K562 (cell line): ENCODE results near the gene HSDL1. TPM values are rescaled to one million over a fixed set of nuclear protein-coding genes. Genes with fewer than 3 reads are reported as not detected.

Experiments
- DPF2 ChIP-seq: fragments of 450-650 bp; IDR thresholded peaks from 2 replicates; pipeline ENCODE4 v1.6.1; 2016
- FOXA1 ChIP-seq: fragments of 450-650 bp; IDR thresholded peaks from 2 replicates; pipeline ENCODE4 v1.6.1; 2016; ENCODE audit warnings: mild to moderate bottlenecking, borderline replicate concordance
- GABPA ChIP-seq: fragments of 200-800 bp; sonication (Bioruptor generic); conservative IDR thresholded peaks from 2 replicates; pipeline ENCODE4 v1.6.1; 2016; ENCODE audit warnings: low read depth, missing genetic modification characterization, missing compliant biosample characterization
- KLF16 ChIP-seq: IDR thresholded peaks from 2 replicates; pipeline ENCODE4 v1.6.1; 2016; ENCODE audit warnings: antibody characterized with exemption
- NUFIP1 ChIP-seq: fragments of 450-650 bp; IDR thresholded peaks from 2 replicates; pipeline ENCODE4 v1.6.1; 2018; ENCODE audit not compliant: partially characterized antibody
- PHB ChIP-seq: fragments of 250-450 bp; sonication (Bioruptor Pico); IDR thresholded peaks from 2 replicates; pipeline ENCODE4 v1.5.0; 2021
- SREBF1 ChIP-seq: fragments of 150-350 bp; IDR thresholded peaks from 2 replicates; pipeline ENCODE4 v1.6.1; 2014; ENCODE audit warnings: antibody characterized with exemption, low read depth, low read length, borderline replicate concordance
- polyA plus RNA-seq, 8 experiments: library from polyadenylated mRNA; depleted of rRNA in 4 of 8; stranded (reverse) in 5 of 8; unstranded in 3 of 8; fragments of >200 nt; fragmentation: Nextera tagmentation in 2 of 8; fragmentation: Illumina TruSeq in 1 of 8; extraction: Ambion mirVana in 2 of 8; extraction: Trizol in 1 of 8; gene quantifications; 2 replicates each; pipeline versions ENCODE4 v1.2.1 to v1.2.3, GENCODE V29; 2011 to 2014; ENCODE audit warnings: inconsistent platforms in 1 of 8, missing spikeins in 1 of 8
- total RNA-seq, 7 experiments: library from RNA; depleted of rRNA in 6 of 7; stranded (reverse); fragments of >200 nt in 6 of 7; fragmentation: Illumina TruSeq in 2 of 7; extraction: Trizol in 2 of 7; gene quantifications; 2 replicates each; pipeline versions ENCODE4 v1.2.1 to v1.2.3, GENCODE V29; 2011 to 2021; ENCODE audit warnings: low replicate concordance in 1 of 7
- TF ChIP-seq, protein P1 (sequence below), 2 experiments: IDR thresholded peaks in 1 of 2; conservative IDR thresholded peaks in 1 of 2; 2 replicates each; pipeline ENCODE4 v1.6.1; 2016; ENCODE audit warnings: low read depth in 2 of 2, mild to moderate bottlenecking in 1 of 2, missing compliant biosample characterization in 1 of 2, missing genetic modification characterization in 1 of 2, moderate library complexity in 1 of 2
- TF ChIP-seq, protein P2 (sequence below), 3 experiments: fragments of 200-800 bp in 1 of 3; fragments of 250-450 bp in 1 of 3; fragments of 450-650 bp in 1 of 3; sonication (Bioruptor Pico) in 1 of 3; sonication (Bioruptor generic) in 1 of 3; formaldehyde crosslinking in 1 of 3; IDR thresholded peaks; 2 replicates each; pipeline versions ENCODE4 v1.6.1 to v1.8.0; 2016 to 2022; ENCODE audit warnings: mild to moderate bottlenecking in 2 of 3, missing genetic modification characterization in 2 of 3, missing compliant biosample characterization in 1 of 3, moderate library complexity in 1 of 3
- TF ChIP-seq, protein P3 (sequence below): fragments of 450-650 bp; IDR thresholded peaks from 2 replicates; pipeline ENCODE4 v1.6.1; 2016; ENCODE audit warnings: low read depth

Gene HSDL1
- total and polyA plus RNA-seq, 9 of the 15 experiments (the other 6 are each of a cell fraction or from before 2014, with no cell fraction given), result 14.8 to 41.2 (median 27.7) TPM

DNA sequence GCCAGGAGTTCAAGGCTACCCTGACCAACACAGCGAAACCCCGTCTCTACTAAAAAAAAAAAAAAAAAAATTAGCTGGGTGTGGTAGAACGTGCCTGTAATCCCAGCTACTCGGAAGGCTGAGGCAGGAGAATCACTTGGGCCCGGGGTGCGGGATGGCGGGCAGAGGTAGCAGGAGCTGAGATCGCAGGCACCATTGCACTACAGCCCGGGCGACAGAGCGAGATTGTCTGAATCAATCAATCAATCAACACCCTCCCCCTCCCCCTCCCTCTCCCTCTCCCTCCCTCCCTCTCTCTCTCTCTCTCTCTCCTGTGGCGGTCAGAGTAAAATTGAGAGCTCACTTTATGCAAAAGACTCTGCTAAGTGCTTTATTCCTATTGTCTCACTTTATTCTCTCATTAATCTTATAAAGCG, 1.2 kb downstream of the HSDL1 start (continued):
- TF ChIP-seq, protein P1, sequence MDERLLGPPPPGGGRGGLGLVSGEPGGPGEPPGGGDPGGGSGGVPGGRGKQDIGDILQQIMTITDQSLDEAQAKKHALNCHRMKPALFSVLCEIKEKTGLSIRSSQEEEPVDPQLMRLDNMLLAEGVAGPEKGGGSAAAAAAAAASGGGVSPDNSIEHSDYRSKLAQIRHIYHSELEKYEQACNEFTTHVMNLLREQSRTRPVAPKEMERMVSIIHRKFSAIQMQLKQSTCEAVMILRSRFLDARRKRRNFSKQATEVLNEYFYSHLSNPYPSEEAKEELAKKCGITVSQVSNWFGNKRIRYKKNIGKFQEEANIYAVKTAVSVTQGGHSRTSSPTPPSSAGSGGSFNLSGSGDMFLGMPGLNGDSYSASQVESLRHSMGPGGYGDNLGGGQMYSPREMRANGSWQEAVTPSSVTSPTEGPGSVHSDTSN (CRISPR knock-in tag; IDR thresholded peaks at IDR 0.05; ENCODE audit: low read depth), result no peak
- TF ChIP-seq, protein P1 (tag; conservative IDR thresholded peaks at IDR 0.05; ENCODE audit: low read depth), result peak; percentile 93
- TF ChIP-seq FOXA1 (no peak), SREBF1 (no peak), NUFIP1 (no peak), KLF16 (no peak), DPF2 (0 out of 2 replicates have a peak, but pooled peaks have one; percentile 51), PHB (CRISPR knock-in tag) (no peak), GABPA (no peak)
- TF ChIP-seq, protein P2, sequence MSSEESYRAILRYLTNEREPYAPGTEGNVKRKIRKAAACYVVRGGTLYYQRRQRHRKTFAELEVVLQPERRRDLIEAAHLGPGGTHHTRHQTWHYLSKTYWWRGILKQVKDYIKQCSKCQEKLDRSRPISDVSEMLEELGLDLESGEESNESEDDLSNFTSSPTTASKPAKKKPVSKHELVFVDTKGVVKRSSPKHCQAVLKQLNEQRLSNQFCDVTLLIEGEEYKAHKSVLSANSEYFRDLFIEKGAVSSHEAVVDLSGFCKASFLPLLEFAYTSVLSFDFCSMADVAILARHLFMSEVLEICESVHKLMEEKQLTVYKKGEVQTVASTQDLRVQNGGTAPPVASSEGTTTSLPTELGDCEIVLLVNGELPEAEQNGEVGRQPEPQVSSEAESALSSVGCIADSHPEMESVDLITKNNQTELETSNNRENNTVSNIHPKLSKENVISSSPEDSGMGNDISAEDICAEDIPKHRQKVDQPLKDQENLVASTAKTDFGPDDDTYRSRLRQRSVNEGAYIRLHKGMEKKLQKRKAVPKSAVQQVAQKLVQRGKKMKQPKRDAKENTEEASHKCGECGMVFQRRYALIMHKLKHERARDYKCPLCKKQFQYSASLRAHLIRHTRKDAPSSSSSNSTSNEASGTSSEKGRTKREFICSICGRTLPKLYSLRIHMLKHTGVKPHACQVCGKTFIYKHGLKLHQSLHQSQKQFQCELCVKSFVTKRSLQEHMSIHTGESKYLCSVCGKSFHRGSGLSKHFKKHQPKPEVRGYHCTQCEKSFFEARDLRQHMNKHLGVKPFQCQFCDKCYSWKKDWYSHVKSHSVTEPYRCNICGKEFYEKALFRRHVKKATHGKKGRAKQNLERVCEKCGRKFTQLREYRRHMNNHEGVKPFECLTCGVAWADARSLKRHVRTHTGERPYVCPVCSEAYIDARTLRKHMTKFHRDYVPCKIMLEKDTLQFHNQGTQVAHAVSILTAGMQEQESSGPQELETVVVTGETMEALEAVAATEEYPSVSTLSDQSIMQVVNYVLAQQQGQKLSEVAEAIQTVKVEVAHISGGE (CRISPR knock-in tag; IDR thresholded peaks at IDR 0.05), result no peak
- TF ChIP-seq, protein P3, sequence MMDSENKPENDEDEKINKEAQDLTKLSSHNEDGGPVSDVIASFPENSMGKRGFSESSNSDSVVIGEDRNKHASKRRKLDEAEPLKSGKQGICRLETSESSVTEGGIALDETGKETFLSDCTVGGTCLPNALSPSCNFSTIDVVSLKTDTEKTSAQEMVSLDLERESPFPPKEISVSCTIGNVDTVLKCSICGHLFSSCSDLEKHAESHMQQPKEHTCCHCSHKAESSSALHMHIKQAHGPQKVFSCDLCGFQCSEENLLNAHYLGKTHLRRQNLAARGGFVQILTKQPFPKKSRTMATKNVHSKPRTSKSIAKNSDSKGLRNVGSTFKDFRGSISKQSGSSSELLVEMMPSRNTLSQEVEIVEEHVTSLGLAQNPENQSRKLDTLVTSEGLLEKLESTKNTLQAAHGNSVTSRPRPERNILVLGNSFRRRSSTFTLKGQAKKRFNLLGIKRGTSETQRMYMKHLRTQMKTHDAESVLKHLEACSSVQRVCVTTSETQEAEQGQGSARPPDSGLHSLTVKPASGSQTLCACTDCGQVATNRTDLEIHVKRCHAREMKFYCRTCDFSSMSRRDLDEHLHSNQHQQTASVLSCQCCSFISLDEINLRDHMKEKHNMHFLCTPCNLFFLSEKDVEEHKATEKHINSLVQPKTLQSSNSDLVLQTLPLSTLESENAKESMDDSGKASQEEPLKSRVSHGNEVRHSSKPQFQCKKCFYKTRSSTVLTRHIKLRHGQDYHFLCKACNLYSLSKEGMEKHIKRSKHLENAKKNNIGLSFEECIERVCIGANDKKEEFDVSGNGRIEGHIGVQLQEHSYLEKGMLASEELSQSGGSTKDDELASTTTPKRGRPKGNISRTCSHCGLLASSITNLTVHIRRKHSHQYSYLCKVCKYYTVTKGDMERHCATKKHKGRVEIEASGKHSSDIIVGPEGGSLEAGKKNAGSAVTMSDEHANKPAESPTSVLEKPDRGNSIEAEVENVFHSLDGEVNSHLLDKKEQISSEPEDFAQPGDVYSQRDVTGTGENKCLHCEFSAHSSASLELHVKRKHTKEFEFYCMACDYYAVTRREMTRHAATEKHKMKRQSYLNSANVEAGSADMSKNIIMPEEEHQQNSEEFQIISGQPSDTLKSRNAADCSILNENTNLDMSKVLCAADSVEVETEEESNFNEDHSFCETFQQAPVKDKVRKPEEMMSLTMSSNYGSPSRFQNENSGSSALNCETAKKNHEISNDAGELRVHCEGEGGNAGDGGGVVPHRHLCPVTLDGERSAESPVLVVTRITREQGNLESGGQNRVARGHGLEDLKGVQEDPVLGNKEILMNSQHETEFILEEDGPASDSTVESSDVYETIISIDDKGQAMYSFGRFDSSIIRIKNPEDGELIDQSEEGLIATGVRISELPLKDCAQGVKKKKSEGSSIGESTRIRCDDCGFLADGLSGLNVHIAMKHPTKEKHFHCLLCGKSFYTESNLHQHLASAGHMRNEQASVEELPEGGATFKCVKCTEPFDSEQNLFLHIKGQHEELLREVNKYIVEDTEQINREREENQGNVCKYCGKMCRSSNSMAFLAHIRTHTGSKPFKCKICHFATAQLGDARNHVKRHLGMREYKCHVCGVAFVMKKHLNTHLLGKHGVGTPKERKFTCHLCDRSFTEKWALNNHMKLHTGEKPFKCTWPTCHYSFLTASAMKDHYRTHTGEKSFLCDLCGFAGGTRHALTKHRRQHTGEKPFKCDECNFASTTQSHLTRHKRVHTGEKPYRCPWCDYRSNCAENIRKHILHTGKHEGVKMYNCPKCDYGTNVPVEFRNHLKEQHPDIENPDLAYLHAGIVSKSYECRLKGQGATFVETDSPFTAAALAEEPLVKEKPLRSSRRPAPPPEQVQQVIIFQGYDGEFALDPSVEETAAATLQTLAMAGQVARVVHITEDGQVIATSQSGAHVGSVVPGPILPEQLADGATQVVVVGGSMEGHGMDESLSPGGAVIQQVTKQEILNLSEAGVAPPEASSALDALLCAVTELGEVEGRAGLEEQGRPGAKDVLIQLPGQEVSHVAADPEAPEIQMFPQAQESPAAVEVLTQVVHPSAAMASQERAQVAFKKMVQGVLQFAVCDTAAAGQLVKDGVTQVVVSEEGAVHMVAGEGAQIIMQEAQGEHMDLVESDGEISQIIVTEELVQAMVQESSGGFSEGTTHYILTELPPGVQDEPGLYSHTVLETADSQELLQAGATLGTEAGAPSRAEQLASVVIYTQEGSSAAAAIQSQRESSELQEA, result 0 out of 2 replicates have a peak, but pooled peaks have one; percentile 17
